ENCODE data around the gene VWA1. TPM values are rescaled to one million over a fixed set of nuclear protein-coding genes. Genes with fewer than 3 reads are reported as not detected.

Gene VWA1
- total RNA-seq, 1 experiment from 2014 or later = 35.5 TPM

DNA sequence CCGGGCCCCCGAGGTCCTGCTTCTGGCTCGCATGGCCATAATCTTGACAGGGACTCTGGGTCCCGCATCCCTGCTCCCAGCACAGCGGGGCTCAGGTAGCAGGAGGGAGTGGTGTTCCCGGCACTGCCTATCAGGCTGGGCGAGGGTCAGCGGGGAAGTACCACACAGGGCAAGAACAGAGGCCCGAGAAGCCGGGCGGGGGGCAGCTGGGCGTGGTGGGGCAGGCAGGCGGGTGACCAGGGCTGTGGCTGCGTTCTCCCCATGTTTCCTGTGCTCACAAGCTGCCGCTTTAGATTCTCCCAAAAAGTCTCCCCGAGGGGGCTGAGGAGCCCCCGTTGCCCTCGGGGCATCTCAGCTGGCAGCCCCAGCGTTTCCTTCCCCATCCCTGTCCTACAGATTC is 54.4 kb downstream of the VWA1 start:
- no peak for TF ChIP-seq NFYB (CRISPR knock-in tag; conservative IDR thresholded peaks at IDR 0.05; ENCODE audit: low read depth)
- no peak for TF ChIP-seq ZNF671 (CRISPR knock-in tag; IDR thresholded peaks at IDR 0.05)
- TF ChIP-seq FOXJ3 (CRISPR knock-in tag; IDR thresholded peaks at IDR 0.05; ENCODE audit: borderline replicate concordance) = no peak
- no peak for TF ChIP-seq SMAD3 (CRISPR knock-in tag; IDR thresholded peaks at IDR 0.05; ENCODE audit: borderline replicate concordance)
- TF ChIP-seq CREM (CRISPR knock-in tag; IDR thresholded peaks at IDR 0.05) = no peak
- no peak for TF ChIP-seq ZNF232 (CRISPR knock-in tag; IDR thresholded peaks at IDR 0.05)
- TF ChIP-seq, protein P1, sequence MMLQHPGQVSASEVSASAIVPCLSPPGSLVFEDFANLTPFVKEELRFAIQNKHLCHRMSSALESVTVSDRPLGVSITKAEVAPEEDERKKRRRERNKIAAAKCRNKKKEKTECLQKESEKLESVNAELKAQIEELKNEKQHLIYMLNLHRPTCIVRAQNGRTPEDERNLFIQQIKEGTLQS (CRISPR knock-in tag; conservative IDR thresholded peaks at IDR 0.05) = no peak
- no peak for TF ChIP-seq NFE2L1 (CRISPR knock-in tag; IDR thresholded peaks at IDR 0.05)
- TF ChIP-seq, protein P2, sequence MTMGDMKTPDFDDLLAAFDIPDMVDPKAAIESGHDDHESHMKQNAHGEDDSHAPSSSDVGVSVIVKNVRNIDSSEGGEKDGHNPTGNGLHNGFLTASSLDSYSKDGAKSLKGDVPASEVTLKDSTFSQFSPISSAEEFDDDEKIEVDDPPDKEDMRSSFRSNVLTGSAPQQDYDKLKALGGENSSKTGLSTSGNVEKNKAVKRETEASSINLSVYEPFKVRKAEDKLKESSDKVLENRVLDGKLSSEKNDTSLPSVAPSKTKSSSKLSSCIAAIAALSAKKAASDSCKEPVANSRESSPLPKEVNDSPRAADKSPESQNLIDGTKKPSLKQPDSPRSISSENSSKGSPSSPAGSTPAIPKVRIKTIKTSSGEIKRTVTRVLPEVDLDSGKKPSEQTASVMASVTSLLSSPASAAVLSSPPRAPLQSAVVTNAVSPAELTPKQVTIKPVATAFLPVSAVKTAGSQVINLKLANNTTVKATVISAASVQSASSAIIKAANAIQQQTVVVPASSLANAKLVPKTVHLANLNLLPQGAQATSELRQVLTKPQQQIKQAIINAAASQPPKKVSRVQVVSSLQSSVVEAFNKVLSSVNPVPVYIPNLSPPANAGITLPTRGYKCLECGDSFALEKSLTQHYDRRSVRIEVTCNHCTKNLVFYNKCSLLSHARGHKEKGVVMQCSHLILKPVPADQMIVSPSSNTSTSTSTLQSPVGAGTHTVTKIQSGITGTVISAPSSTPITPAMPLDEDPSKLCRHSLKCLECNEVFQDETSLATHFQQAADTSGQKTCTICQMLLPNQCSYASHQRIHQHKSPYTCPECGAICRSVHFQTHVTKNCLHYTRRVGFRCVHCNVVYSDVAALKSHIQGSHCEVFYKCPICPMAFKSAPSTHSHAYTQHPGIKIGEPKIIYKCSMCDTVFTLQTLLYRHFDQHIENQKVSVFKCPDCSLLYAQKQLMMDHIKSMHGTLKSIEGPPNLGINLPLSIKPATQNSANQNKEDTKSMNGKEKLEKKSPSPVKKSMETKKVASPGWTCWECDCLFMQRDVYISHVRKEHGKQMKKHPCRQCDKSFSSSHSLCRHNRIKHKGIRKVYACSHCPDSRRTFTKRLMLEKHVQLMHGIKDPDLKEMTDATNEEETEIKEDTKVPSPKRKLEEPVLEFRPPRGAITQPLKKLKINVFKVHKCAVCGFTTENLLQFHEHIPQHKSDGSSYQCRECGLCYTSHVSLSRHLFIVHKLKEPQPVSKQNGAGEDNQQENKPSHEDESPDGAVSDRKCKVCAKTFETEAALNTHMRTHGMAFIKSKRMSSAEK (CRISPR knock-in tag; IDR thresholded peaks at IDR 0.05; ENCODE audit: borderline replicate concordance) = no peak
- no peak for TF ChIP-seq NR1H2 (CRISPR knock-in tag; IDR thresholded peaks at IDR 0.05)
- TF ChIP-seq EMX1 (CRISPR knock-in tag; IDR thresholded peaks at IDR 0.05) = no peak
- TF ChIP-seq ZNF138 (CRISPR knock-in tag; conservative IDR thresholded peaks at IDR 0.05) = no peak
- TF ChIP-seq HMGA2 (CRISPR knock-in tag; IDR thresholded peaks at IDR 0.05) = no peak
- TF ChIP-seq ESRRA (CRISPR knock-in tag; IDR thresholded peaks at IDR 0.05; ENCODE audit: borderline replicate concordance) = no peak
- TF ChIP-seq ZNF423 (CRISPR knock-in tag; IDR thresholded peaks at IDR 0.05) = no peak
- TF ChIP-seq, protein P3, sequence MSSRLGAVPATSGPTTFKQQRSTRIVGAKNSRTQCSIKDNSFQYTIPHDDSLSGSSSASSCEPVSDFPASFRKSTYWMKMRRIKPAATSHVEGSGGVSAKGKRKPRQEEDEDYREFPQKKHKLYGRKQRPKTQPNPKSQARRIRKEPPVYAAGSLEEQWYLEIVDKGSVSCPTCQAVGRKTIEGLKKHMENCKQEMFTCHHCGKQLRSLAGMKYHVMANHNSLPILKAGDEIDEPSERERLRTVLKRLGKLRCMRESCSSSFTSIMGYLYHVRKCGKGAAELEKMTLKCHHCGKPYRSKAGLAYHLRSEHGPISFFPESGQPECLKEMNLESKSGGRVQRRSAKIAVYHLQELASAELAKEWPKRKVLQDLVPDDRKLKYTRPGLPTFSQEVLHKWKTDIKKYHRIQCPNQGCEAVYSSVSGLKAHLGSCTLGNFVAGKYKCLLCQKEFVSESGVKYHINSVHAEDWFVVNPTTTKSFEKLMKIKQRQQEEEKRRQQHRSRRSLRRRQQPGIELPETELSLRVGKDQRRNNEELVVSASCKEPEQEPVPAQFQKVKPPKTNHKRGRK (CRISPR knock-in tag; IDR thresholded peaks at IDR 0.05; ENCODE audit: borderline replicate concordance) = no peak
- TF ChIP-seq, protein P4, sequence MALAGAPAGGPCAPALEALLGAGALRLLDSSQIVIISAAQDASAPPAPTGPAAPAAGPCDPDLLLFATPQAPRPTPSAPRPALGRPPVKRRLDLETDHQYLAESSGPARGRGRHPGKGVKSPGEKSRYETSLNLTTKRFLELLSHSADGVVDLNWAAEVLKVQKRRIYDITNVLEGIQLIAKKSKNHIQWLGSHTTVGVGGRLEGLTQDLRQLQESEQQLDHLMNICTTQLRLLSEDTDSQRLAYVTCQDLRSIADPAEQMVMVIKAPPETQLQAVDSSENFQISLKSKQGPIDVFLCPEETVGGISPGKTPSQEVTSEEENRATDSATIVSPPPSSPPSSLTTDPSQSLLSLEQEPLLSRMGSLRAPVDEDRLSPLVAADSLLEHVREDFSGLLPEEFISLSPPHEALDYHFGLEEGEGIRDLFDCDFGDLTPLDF (CRISPR knock-in tag; IDR thresholded peaks at IDR 0.05) = no peak
- TF ChIP-seq TEAD1 (CRISPR knock-in tag; IDR thresholded peaks at IDR 0.05) = no peak
- TF ChIP-seq RELA (CRISPR knock-in tag; IDR thresholded peaks at IDR 0.05; ENCODE audit: borderline replicate concordance) = no peak
- no peak for TF ChIP-seq SOX15 (CRISPR knock-in tag; IDR thresholded peaks at IDR 0.05)
- DNase-seq (ENCODE audit: low spot score) (no peak), ATAC-seq (no peak)
- ChIA-PET POLR2A (no interaction called here), CTCF (no interaction called here)
- peaks cover 7% of the 10 kb centered on the region; the same call in 1 of the 2 replicates for H3K9me3 Mint-ChIP-seq
- no peaks in the 10 kb centered on the region for H3K27me3 Mint-ChIP-seq (ENCODE audit: low read depth)
- H3K4me3 Mint-ChIP-seq = no peak overlapping the region
- H3K4me1 Mint-ChIP-seq = no peaks in the 10 kb centered on the region
- H3K27ac Mint-ChIP-seq = no peak overlapping the region
- H3K36me3 Mint-ChIP-seq = peaks cover 47% of the 10 kb centered on the region

DNA sequence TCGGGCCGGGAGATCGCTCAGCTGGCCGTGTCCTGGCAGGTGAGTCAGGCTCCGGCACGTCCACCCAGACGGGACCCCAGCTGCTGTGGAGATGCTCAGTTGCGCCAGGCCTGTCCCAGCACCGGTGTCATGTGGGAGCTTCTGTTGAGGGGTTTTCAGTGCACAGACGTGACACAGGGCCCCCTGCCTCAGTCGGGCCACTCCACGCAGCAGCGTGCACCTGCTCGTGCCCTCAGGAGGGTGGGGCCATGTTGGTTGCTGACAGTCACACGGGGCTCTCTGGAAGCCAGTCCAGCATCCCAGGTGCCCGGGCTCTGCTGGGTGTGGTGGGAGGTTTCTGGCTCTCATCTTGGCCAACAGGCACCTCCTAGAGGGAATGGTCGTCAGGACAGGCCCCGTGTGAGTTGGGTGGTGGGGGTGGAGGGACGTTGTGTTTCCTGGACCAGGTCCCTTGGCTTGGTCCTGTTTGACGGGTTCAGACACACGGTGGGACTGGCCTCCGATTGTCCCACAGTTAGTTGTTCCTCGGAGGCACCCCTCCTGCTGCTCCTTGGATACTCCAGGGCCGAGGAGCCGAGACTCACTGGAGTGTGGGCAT is 55.2 kb downstream of the VWA1 start:
- no peak overlapping the region for H3K4me3 Mint-ChIP-seq
- ChIA-PET CTCF (interaction anchor here (1.7 kb wide), 1 partner anchor 14 kb away, joined by 5 read pairs; no protein-coding TSS in a partner anchor), POLR2A (no interaction called here)
- no peak for DNase-seq (ENCODE audit: low spot score)
- no peaks in the 10 kb centered on the region for H3K4me1 Mint-ChIP-seq
- H3K36me3 Mint-ChIP-seq = peaks cover 47% of the 10 kb centered on the region
- ATAC-seq = no peak
- TF ChIP-seq ATF1 (CRISPR knock-in tag; IDR thresholded peaks at IDR 0.05) = no peak
- TF ChIP-seq, protein P2 (CRISPR knock-in tag; IDR thresholded peaks at IDR 0.05; ENCODE audit: borderline replicate concordance) = no peak
- H3K27me3 Mint-ChIP-seq (ENCODE audit: low read depth) = no peaks in the 10 kb centered on the region
- H3K27ac Mint-ChIP-seq = no peak overlapping the region
- peaks cover 7% of the 10 kb centered on the region; the same call in 1 of the 2 replicates for H3K9me3 Mint-ChIP-seq
